ENCODE measurements around the gene NPIPB8. TPM values are rescaled to one million over a fixed set of nuclear protein-coding genes. Genes with fewer than 3 reads are reported as not detected.
"Not testable (repeated sequence)": the region's sequence is repeated elsewhere in the genome, so short reads cannot be mapped to it uniquely, and the experiment has no call there.

NPIPB8 gene
- total RNA-seq: under 1 TPM in 1 of 2 experiments, not detected in 1; 0.44 TPM

GRCh38 chr16:28637765-28638164 is at the start of gene NPIPB8:
NPIPB8 (plus strand) TSS chr16:28638065; CDS start chr16:28638361, 296 bp downstream.
- DNase-seq; H3K27me3 Mint-ChIP-seq; POLR2A ChIA-PET; H3K36me3 Mint-ChIP-seq (ENCODE audit: low read depth); H3K4me1 Mint-ChIP-seq; H3K9me3 Mint-ChIP-seq; CTCF ChIA-PET; H3K27ac Mint-ChIP-seq; H3K4me3 Mint-ChIP-seq: not testable (repeated sequence)

GRCh38 chr16:28589069-28589468 is 48.8 kb upstream of the NPIPB8 start:
- ChIA-PET POLR2A (no interaction called here), CTCF (no interaction called here)
- Mint-ChIP-seq H3K36me3 (ENCODE audit: low read depth) (peaks cover 26% of the 10 kb centered on the region), H3K4me1 (no peaks in the 10 kb centered on the region), H3K9me3 (no peaks in the 10 kb centered on the region), H3K27ac (no peak overlapping the region), H3K27me3 (no peaks in the 10 kb centered on the region), H3K4me3 (no peak overlapping the region)
- DNase-seq: no peak

- no peak overlapping the region for H3K4me3 Mint-ChIP-seq
These were observed 47.9 kb upstream of the NPIPB8 start for GRCh38 chr16:28589930-28590329.

GRCh38 chr16:28590384-28591340 is 47.2 kb upstream of the NPIPB8 start:
- peaks cover 20% of the 10 kb centered on the region for H3K36me3 Mint-ChIP-seq (ENCODE audit: low read depth)
- CTCF ChIA-PET: no interaction called here
- H3K27me3 Mint-ChIP-seq: no peaks in the 10 kb centered on the region
- no peak overlapping the region for H3K27ac Mint-ChIP-seq
- no peaks in the 10 kb centered on the region for H3K4me1 Mint-ChIP-seq
- no peak overlapping the region for H3K4me3 Mint-ChIP-seq
- POLR2A ChIA-PET: no interaction called here
- H3K9me3 Mint-ChIP-seq: no peaks in the 10 kb centered on the region
- DNase-seq: no peak

More at GRCh38 chr16:28589930-28590329, 47.9 kb upstream of the NPIPB8 start:
- H3K36me3 Mint-ChIP-seq (ENCODE audit: low read depth): peaks cover 23% of the 10 kb centered on the region
- no peaks in the 10 kb centered on the region for H3K27me3 Mint-ChIP-seq
- no peaks in the 10 kb centered on the region for H3K9me3 Mint-ChIP-seq
- ChIA-PET POLR2A (no interaction called here), CTCF (no interaction called here)
- no peak overlapping the region for H3K27ac Mint-ChIP-seq
- no peaks in the 10 kb centered on the region for H3K4me1 Mint-ChIP-seq
- no peak for DNase-seq

- Mint-ChIP-seq H3K36me3 (ENCODE audit: low read depth) (peaks cover 20% of the 10 kb centered on the region), H3K9me3 (no peaks in the 10 kb centered on the region)
- CTCF ChIA-PET: no interaction called here
These were observed 46.5 kb upstream of the NPIPB8 start for GRCh38 chr16:28591355-28591754.

GRCh38 chr16:28592511-28592910 is 45.4 kb upstream of the NPIPB8 start:
- H3K27me3 Mint-ChIP-seq: no peaks in the 10 kb centered on the region
- no peak for DNase-seq
- H3K27ac Mint-ChIP-seq: no peak overlapping the region
- H3K9me3 Mint-ChIP-seq: no peaks in the 10 kb centered on the region
- ChIA-PET CTCF (interaction anchor here (2.8 kb wide), 1 partner anchor 11 kb away, joined by 10 read pairs; no protein-coding TSS in a partner anchor), POLR2A (no interaction called here)
- H3K4me3 Mint-ChIP-seq: no peak overlapping the region
- peaks cover 17% of the 10 kb centered on the region for H3K36me3 Mint-ChIP-seq (ENCODE audit: low read depth)
- H3K4me1 Mint-ChIP-seq: peaks cover 6% of the 10 kb centered on the region

More at GRCh38 chr16:28591355-28591754, 46.5 kb upstream of the NPIPB8 start:
- H3K27me3 Mint-ChIP-seq: no peaks in the 10 kb centered on the region
- no peak overlapping the region for H3K4me3 Mint-ChIP-seq
- no peak for DNase-seq
- no peaks in the 10 kb centered on the region for H3K4me1 Mint-ChIP-seq
- no peak overlapping the region for H3K27ac Mint-ChIP-seq
- POLR2A ChIA-PET: no interaction called here

GRCh38 chr16:28592979-28593553 is 44.8 kb upstream of the NPIPB8 start:
- ChIA-PET POLR2A (interaction anchor here (0.6 kb wide), 1 partner anchor 13 kb away, joined by 3 read pairs; no protein-coding TSS in a partner anchor), CTCF (interaction anchor here (2.8 kb wide), 1 partner anchor 11 kb away, joined by 10 read pairs; no protein-coding TSS in a partner anchor)
- DNase-seq: no peak
- Mint-ChIP-seq H3K4me1 (peaks cover 7% of the 10 kb centered on the region), H3K27ac (peak overlapping the region; percentile 31), H3K27me3 (no peaks in the 10 kb centered on the region), H3K4me3 (no peak overlapping the region), H3K9me3 (no peaks in the 10 kb centered on the region), H3K36me3 (ENCODE audit: low read depth) (peaks cover 17% of the 10 kb centered on the region)

- H3K4me1 Mint-ChIP-seq, H3K9me3 Mint-ChIP-seq, H3K27ac Mint-ChIP-seq, H3K27me3 Mint-ChIP-seq, DNase-seq, POLR2A ChIA-PET, H3K4me3 Mint-ChIP-seq: not testable (repeated sequence)
- CTCF ChIA-PET: interaction anchor here (0.6 to 2.4 kb wide), 2 partner anchors 14 to 751 kb away, joined by 3 to 8 read pairs; partner anchors contain the start of gene SULT1A1
- H3K36me3 Mint-ChIP-seq (ENCODE audit: low read depth): peaks cover 13% of the 10 kb centered on the region
These were observed 42.4 kb upstream of the NPIPB8 start for GRCh38 chr16:28595451-28595850.

- Mint-ChIP-seq H3K27ac (no peak overlapping the region), H3K4me1 (peaks cover 7% of the 10 kb centered on the region), H3K9me3 (no peaks in the 10 kb centered on the region), H3K4me3 (no peak overlapping the region), H3K36me3 (ENCODE audit: low read depth) (peaks cover 8% of the 10 kb centered on the region), H3K27me3 (no peaks in the 10 kb centered on the region)
- POLR2A ChIA-PET: no interaction called here
- CTCF ChIA-PET: interaction anchor here (1.1 kb wide), 1 partner anchor 11 kb away, joined by 3 read pairs; no protein-coding TSS in a partner anchor
- DNase-seq: no peak
These were observed 41.7 kb upstream of the NPIPB8 start for GRCh38 chr16:28596115-28596630.

- H3K36me3 Mint-ChIP-seq (ENCODE audit: low read depth): peaks cover 4% of the 10 kb centered on the region
- DNase-seq: no peak
- ChIA-PET CTCF (interaction anchor here (0.5 to 1.2 kb wide), 5 partner anchors 10 to 254 kb away, joined by 3 to 4 read pairs (median 3); no protein-coding TSS in a partner anchor), POLR2A (no interaction called here)
- H3K27ac Mint-ChIP-seq: no peak within 1 kb of the TSS
- peaks cover 7% of the 10 kb centered on the region for H3K4me1 Mint-ChIP-seq
- no peaks in the 10 kb centered on the region for H3K9me3 Mint-ChIP-seq
- H3K27me3 Mint-ChIP-seq: no peaks in the 10 kb centered on the region
- no peak within 1 kb of the TSS for H3K4me3 Mint-ChIP-seq
These were observed 40.8 kb upstream of the NPIPB8 start, which contains the start of gene SULT1A2 for GRCh38 chr16:28596840-28597691. SULT1A2 (minus strand) TSS chr16:28597050; CDS start chr16:28595930, 1,120 bp downstream.

GRCh38 chr16:28597692-28598261 is 40.1 kb upstream of the NPIPB8 start:
- CTCF ChIA-PET: interaction anchor here (0.5 to 1.2 kb wide), 5 partner anchors 12 to 253 kb away, joined by 3 to 4 read pairs (median 3); partner anchors contain the start of gene SULT1A1
- Mint-ChIP-seq H3K27ac (peak overlapping the region; percentile 60), H3K4me1 (peaks cover 7% of the 10 kb centered on the region)

More at GRCh38 chr16:28597692-28598261, 40.1 kb upstream of the NPIPB8 start:
- no peak overlapping the region for H3K4me3 Mint-ChIP-seq
- no peaks in the 10 kb centered on the region for H3K9me3 Mint-ChIP-seq
- DNase-seq: no peak
- POLR2A ChIA-PET: no interaction called here
- H3K27me3 Mint-ChIP-seq: no peaks in the 10 kb centered on the region
- peaks cover under 1% of the 10 kb centered on the region for H3K36me3 Mint-ChIP-seq (ENCODE audit: low read depth)
